GM18907 (cell line): ENCODE results near the gene PLA2G4B.

Source experiments
- ATAC-seq: cut with Tn5 transposase; IDR thresholded peaks from one replicate; pipeline ENCODE4 v1.9.1; 2021; ENCODE audit warnings: mild to moderate bottlenecking, moderate library complexity; ENCODE audit not compliant: unreplicated experiment

PLA2G4B gene

DNA sequence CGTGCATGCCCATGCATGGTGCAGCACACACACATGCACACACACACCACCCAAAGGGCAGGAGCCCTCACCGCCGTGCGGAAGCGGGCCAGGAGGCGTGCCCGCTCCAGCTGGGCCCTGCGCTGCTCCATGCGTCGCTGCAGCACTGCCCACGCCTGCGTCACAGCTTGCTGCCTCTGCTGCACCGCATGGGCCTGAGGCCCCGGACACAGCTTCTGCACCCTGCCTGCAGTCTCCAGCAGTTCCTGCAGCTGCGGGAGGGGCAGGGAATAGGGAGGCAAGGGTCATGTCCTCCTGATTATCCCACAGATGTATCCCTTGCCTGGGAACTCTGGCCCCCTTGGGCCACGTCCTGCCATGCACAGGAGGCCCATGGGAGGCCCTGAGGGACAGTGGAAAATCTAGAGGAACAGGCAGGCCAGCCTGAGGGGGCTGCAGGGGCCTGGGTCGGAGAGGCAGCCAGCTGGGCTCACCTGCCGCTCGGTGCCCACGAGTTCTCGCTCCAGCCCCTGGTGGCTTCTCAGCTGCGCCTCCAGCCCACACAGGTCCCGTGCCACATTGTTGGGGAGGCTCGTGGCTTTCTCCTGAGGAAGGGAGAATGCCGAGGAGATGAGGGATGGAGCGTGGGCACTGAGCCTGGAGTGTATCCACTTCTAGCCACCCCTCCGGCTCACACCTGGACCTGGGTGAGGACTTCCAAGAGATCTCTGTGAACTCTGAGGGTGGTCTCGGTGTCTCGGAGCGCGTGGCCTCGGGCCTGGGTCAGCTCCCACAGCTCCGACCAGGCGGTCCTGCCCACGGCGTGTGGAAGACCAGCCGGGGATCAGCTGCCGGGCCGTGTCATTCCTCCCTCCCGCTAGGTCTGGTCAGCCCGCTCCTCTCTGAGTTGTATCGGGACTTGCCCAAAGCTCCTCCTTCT lies 31.4 kb downstream of the PLA2G4B start:
- ATAC-seq: no peak

DNA sequence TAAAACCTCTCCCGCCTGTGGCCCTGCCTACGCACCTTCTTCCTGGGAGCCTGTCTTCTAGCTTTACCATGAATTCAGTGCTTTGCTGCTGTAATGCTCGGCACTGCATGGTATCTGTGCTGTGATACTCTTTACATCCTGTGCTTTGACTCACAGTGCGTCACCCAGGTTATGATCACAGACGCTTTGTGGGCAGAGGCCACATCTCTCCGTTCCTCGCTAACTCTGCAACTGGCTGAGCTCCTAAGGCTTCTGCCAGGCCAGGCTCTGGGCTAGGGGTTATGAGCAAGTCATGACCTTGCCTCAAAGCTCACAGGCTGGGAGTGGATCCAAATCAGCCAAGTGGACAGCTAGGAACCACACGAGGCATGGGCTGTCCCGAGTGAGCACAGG lies 32.0 kb downstream of the PLA2G4B start:
- no peak for ATAC-seq

- ATAC-seq: no peak
These were observed 32.7 kb downstream of the PLA2G4B start for GRCh38 chr15:41871175-41871905.

- ATAC-seq: no peak
These were observed 33.6 kb downstream of the PLA2G4B start for GRCh38 chr15:41872166-41872747.

- ATAC-seq: no peak
These were observed 35.1 kb downstream of the PLA2G4B start for GRCh38 chr15:41873711-41874110.

DNA sequence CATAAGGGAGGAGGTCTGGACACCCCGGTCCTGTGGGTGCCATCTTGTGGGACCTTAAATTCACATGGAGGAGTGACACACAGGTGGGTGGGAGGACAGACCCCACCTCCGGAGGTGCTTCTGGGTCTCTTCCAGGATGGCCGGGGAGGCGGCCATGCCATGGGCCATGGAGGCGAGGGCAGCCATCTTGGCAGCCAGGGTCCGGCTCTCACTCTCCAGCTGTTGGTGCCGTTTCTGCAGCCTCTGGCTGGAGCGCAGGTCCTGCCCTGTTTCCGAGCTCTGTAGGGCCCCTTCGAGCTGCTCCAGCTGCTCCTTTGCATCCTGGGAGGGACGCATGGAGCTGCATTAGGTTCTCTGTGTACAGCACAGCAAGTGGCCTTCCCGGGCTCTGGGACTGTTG lies 36.1 kb downstream of the PLA2G4B start:
- no peak for ATAC-seq

- ATAC-seq: no peak
These were observed 37.4 kb downstream of the PLA2G4B start for GRCh38 chr15:41876007-41876406.

GRCh38 chr15:41876689-41877088 lies 38.0 kb downstream of the PLA2G4B start:
- ATAC-seq: no peak

DNA sequence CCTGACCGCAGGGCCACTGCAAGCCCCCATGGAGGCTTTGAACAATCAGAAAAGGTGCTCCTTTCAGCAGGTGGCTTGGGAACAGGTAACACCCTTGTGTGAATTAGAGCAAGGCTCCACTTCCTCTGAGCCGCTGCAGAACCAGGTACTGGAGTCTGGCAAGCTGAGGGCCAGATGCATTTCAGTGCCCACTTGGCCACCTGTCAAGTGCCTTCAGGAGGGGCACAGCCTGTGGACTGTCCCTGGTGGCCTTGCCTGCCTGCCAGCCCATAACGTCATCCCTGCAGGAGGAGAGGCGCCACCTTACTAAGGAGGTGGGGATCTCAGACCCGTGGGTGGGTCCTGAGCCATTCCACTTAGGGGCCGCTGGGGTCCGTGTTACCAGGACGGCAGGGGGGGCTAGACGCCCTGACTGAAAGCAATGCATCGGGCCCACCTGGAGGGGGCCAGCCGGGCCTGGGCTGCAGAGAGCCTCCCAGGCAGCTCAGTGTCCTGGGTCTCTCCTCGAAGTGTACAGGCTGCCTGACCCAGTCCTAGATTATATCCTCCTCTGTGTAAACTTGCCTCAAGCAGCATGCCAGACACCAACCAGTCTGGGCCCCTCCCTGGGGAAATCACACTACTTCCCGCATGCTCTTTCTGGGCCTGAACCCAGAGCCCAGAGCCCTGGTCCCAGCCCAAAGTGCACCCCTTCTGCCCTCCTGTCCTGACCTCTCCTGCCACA lies 39.1 kb downstream of the PLA2G4B start:
- ATAC-seq: no peak

DNA sequence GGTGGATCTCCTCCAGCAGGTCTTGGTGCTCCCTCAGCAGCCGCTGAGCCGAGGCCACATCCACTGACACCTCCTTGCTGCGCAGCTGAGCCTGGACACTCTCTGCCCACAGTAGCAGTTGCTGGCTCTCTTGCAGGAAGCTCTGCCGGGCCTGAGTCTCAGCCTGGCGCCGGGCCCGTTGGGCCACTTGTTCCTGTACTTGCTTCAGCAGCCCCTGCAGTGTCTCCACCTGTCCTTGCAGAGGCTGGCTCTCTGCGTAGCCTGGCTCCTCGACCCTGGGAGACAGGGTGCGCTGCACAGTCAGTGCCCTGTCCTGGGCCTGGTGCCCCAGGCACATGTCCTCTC lies 39.7 kb downstream of the PLA2G4B start:
- ATAC-seq: no peak

- ATAC-seq: no peak
These were observed 40.7 kb downstream of the PLA2G4B start for GRCh38 chr15:41879321-41879845.

DNA sequence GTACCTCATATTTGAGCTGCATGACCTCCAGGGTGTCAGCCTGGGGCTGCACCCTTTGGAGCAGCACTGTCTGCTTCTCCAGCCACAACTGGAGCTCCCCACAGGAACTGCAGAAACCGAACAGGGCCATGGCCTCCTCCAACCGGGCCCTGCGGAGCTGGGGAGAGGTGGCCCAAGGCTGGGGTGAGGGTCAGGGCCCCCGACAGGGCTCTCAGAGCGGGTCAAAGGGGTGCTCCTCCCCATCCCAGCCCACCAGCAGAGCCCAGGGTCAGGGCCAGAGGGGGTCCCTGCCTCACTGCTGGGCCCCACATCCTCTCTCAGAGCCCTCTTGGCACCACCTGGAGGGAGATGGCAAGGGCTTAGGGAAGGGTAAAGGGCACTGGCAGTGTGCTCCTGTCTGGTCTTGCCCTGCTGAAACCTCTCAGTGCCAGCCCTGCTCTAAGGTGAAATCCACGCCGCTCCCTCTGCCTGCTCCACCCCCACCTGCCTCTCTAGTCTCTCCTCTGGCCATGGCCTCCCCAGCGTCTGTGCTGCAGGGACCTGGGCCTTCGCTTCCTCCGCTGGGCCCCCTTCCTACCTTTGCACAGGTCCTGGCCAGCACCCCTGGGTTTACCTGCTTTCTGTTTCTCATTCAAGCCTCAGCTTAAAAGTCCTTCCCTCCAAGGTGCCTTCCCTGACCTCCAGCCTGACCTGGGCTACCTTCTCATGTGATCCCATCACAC lies 41.7 kb downstream of the PLA2G4B start:
- ATAC-seq: no peak

DNA sequence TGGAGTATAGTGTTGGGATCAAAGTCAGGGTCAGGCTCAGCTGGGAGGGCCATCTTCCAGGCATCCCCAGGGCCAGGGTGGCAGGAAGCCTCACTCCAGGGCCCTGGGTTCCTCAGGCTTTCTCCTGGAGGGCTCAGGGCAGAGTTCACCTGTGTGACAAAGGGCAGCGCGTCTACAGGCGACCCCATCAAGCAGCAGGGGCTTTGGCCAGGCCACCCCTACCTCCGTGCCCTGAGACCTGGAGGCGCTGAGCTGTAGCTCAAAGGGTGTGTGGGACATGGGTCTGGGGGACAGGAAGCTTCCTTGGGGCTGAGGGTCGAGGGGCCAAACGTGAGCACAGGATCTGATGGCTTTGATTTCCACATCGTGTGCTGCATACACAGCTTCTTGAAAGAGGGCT lies 42.4 kb downstream of the PLA2G4B start:
- ATAC-seq: no peak

DNA sequence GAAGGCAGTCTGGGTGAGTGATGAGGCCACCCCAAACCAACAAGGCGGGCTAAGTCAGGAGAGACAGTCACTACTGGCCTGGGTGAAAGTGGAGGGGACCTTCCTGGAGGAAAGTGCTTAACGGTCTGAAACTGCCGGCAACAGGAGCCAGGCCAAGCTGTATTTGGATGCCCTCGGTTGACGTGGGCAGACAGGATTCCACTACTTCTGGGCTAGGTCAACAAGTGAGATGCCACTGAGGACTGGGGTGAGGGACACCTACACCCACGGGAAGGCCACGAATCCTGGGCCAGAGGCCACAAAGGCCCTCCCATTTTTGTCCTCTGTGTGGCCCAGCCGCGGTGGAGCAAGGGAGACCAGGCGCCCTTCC lies 42.9 kb downstream of the PLA2G4B start:
- ATAC-seq: no peak

- no peak for ATAC-seq
These were observed 43.5 kb downstream of the PLA2G4B start for GRCh38 chr15:41881920-41882688.

- ATAC-seq: no peak
These were observed 44.2 kb downstream of the PLA2G4B start for GRCh38 chr15:41882689-41883483.

DNA sequence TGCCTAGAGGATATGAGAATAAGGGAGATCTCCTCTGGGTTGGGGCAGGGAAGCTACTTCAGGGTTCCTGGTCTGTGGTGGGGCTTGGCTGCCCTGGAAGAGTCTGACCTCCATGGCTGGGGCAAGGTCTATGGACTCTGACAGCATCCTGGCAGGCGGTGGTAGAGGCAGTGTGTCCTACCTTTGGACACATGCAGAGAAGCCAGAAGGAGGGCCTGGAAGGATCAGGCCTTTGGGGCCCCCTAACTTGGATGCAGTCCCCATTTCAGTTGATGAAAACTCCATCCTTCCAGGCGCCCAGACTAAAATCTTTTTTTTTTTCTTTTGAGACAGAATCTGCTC lies 44.8 kb downstream of the PLA2G4B start:
- no peak for ATAC-seq

DNA sequence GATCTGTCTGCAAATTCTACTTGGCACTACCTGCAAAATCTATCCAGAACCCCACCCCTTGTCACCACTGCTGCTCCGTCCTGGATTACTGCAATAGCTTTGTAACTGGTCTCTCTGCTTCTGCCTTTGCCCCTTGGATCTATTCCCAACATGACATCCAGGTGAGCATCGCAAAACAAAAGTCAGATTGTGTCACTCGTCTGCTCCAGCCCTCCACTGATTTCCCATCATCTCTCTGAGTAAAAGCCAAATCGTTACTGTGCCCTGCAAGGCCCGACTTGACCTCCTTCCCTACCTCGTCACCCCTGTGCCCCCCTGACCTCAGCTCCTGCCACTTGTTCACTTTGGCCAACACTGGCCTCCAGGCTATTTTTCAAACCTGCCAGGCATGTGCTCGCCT lies 45.8 kb downstream of the PLA2G4B start:
- ATAC-seq: no peak

DNA sequence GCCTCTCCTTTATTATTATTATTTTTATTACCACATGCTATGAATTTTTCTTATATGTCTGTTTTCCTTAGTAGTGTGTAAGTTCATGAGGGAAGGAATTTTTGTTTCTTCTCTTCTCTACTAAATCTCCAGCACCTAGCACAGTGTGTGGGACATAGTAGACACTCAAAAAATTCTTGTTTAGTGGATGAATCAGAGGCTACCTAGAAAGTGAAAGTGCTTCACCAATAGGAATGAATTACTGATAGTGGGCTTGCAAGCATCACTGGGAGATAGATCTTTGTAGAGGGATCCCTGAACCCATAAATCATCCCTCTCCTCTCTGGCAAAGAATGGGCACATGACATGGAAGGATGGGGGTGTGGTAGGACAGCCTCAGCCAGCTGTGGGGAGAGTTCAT lies 46.7 kb downstream of the PLA2G4B start:
- ATAC-seq: no peak
